AG09309 (cell line): ENCODE measurements around the gene HMX1.

Experiments used
- DNase-seq: peaks from one replicate; pipeline ENCODE4 v3.0.0-alpha.2; 2010; ENCODE audit warnings: low read depth
- H3K4me3 ChIP-seq: 2 replicates; pipeline ENCODE4 v1.5.1; 2011; ENCODE audit warnings: mild to moderate bottlenecking, low read depth, low read length, moderate library complexity; ENCODE audit not compliant: control insufficient read depth
- TF ChIP-seq, protein P1 (sequence below): IDR thresholded peaks from 2 replicates; pipeline ENCODE4 v1.5.1; 2011; ENCODE audit warnings: mild to moderate bottlenecking, low read depth, low read length, inconsistent platforms; ENCODE audit not compliant: insufficient read depth, control insufficient read depth; ENCODE audit errors: missing control alignments

HMX1 gene

GRCh38 chr4:8840816-8841455 is 30.7 kb downstream of the HMX1 start:
- TF ChIP-seq, protein P1, sequence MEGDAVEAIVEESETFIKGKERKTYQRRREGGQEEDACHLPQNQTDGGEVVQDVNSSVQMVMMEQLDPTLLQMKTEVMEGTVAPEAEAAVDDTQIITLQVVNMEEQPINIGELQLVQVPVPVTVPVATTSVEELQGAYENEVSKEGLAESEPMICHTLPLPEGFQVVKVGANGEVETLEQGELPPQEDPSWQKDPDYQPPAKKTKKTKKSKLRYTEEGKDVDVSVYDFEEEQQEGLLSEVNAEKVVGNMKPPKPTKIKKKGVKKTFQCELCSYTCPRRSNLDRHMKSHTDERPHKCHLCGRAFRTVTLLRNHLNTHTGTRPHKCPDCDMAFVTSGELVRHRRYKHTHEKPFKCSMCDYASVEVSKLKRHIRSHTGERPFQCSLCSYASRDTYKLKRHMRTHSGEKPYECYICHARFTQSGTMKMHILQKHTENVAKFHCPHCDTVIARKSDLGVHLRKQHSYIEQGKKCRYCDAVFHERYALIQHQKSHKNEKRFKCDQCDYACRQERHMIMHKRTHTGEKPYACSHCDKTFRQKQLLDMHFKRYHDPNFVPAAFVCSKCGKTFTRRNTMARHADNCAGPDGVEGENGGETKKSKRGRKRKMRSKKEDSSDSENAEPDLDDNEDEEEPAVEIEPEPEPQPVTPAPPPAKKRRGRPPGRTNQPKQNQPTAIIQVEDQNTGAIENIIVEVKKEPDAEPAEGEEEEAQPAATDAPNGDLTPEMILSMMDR: no peak
- H3K4me3 ChIP-seq: no peak overlapping the region
- no peak for DNase-seq

DNA sequence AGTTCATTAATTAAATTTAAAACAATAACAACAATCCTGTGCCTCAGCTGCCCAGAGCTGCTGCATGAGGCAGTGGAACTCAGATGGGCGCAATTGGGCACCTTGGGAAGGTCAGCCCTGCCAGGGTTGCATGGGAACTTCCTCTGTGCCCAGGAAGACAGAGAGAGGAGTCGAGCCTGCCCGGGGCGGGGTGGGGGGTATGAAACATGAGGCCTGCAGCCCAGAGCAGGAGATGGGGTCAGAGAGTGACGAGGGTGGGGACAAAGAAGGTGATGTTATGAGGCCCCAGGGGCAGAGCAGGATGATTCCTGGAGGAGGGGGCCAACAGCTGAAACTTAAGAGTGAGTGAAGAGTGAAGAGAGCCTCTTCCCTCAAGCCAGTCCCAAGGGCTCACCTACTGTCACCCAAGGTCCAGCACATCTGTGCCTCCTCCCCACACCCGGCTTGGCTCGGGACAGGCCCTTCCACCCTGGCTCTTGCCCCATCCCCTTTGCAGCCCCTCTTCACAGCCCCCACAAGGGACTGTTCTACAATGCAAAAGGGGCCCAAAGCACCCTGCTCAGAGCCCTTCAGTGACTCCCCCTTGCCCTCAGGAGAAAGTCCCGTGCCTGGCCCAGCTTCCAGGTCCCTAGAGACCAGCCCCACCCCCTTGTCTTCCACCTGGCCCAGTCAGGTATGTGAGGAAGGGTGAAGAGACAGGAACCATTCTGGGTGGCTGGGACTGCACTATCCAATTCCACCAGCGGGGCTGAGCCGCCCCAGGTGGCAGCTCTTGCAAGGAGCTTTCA is 31.4 kb downstream of the HMX1 start:
- H3K4me3 ChIP-seq: no peak overlapping the region
- DNase-seq: no peak
- TF ChIP-seq, protein P1: no peak

- DNase-seq: no peak
- no peak overlapping the region for H3K4me3 ChIP-seq
- TF ChIP-seq, protein P1: no peak
Observed at GRCh38 chr4:8838961-8839431, 32.6 kb downstream of the HMX1 start.

DNA sequence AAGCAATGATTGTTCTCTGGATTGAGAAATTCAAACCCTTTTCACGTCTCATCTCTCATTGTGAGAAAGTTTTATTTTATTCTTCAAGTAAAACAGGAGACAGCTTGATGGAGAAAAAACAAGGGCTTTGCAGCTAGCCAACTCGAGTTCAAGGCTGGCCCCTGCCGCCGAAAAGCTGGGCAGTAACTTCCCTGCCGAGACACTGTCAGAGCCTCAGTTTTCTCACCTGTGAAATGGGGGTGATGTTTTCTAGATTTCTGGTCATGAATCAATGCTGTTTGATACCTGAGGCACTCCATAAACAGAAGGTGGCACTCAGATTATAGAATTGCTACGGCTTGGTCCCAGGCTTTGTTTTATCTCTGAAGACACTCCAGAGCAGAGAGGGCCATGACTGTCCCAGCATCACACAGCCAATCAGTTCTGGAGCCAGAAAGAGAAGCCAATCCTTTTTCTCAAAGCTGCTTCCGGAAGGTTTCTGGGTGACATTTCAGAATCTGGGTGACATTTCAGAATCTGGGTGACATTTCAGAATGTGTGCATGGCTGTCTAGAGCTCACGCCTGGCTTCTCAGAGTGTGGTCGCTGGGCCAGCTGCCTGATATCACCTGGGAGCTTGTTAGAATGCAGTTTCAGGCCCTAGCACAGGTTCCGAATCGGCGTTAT is 33.2 kb downstream of the HMX1 start:
- TF ChIP-seq, protein P1: no peak
- no peak for DNase-seq

DNA sequence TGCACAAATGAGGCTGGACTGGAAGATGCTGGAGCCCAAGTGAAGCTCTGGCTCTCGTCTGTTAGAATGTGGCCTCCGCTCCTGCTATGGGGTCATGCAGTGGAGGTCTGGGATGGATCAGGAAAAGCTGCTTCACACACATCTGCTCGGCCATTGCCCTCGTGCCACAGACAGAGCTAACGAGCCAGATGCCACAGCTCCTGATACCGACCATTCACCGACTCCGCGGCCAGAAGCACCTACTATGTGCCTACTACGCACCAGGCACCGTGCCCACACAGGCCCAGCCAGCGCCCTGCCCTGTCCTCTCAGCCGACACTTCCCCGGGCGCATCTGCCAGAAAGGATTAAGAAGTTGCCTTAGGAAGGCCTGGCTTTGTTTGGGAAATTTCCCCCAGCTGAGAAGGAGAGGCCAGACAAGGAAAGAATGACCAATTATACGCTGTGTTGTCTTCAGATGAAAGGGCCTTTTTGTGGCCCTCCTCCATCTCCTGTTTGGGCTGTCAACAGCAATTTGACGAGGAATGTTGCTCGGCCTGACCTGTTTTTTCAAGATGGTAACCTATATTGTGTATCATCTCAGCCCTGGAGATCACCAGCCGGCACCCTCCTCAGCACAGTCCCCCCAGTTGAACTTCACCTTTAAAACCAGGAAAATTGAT is 34.3 kb downstream of the HMX1 start:
- H3K4me3 ChIP-seq: no peak overlapping the region
- DNase-seq: no peak
- TF ChIP-seq, protein P1: no peak

More for the DNA sequence above, 33.2 kb downstream of the HMX1 start:
- no peak overlapping the region for H3K4me3 ChIP-seq

GRCh38 chr4:8836664-8837171 is 34.9 kb downstream of the HMX1 start:
- H3K4me3 ChIP-seq: no peak overlapping the region
- TF ChIP-seq, protein P1: no peak
- no peak for DNase-seq
